Upper lobe of left lung (tissue), 4 donors: ENCODE measurements around the gene UBQLN1.

Experiments used
- EP300 ChIP-seq, 4 donors: sonication (generic); formaldehyde crosslinking; IDR thresholded peaks; one replicate each; pipeline ENCODE4 v1.5.1; 2017; ENCODE audit warnings: antibody characterized with exemption in 4 of 4, control low read depth in 2 of 4
- POLR2A ChIP-seq, 4 donors: fragments of 450-650 bp; IDR thresholded peaks; one replicate each; pipeline ENCODE4 v1.5.1; 2016 to 2017; ENCODE audit warnings: antibody characterized with exemption in 4 of 4, mild to moderate bottlenecking in 2 of 4
- TF ChIP-seq, protein P1 (sequence below), 6 experiments: fragments of 450-650 bp in 4 of 6; fragments of 200-600 bp in 2 of 6; sonication (generic) in 2 of 6; IDR thresholded peaks; one replicate each; pipeline ENCODE4 v1.5.1; 2016 to 2019; ENCODE audit warnings: antibody characterized with exemption in 6 of 6

DNA sequence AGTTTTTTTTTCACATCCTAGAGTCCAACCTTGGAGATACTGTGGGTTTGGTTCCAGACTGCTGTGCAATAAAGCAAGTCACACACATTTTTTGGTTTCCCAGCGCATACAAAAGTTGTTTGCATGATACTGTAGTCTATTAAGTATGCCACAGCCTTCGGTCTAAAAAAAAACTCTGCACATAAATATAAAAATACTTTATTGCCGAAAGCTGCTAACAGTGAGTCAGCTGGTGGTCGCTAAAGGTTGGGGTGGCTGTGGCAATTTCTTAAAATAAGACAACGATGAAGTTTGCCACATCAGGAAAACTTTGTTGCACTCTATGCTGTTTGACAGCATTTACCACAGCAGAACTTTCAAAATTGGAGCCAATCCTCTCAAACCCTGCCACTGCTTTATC, 37.4 kb downstream of the UBQLN1 start:
- TF ChIP-seq, protein P1, sequence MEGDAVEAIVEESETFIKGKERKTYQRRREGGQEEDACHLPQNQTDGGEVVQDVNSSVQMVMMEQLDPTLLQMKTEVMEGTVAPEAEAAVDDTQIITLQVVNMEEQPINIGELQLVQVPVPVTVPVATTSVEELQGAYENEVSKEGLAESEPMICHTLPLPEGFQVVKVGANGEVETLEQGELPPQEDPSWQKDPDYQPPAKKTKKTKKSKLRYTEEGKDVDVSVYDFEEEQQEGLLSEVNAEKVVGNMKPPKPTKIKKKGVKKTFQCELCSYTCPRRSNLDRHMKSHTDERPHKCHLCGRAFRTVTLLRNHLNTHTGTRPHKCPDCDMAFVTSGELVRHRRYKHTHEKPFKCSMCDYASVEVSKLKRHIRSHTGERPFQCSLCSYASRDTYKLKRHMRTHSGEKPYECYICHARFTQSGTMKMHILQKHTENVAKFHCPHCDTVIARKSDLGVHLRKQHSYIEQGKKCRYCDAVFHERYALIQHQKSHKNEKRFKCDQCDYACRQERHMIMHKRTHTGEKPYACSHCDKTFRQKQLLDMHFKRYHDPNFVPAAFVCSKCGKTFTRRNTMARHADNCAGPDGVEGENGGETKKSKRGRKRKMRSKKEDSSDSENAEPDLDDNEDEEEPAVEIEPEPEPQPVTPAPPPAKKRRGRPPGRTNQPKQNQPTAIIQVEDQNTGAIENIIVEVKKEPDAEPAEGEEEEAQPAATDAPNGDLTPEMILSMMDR (IDR thresholded peaks at IDR 0.05), result no peak
- TF ChIP-seq POLR2A (IDR thresholded peaks at IDR 0.05) (no peak), EP300 (IDR thresholded peaks at IDR 0.05) (no peak)
